Caco-2 (cell line): ENCODE data around the gene FBXL5. TPM values are rescaled to one million over a fixed set of nuclear protein-coding genes. Genes with fewer than 3 reads are reported as not detected.

Experiments used
- BruUV-seq: library from RNA; stranded (reverse); fragments of 400-500 nt; replicated peaks from 2 replicates; lab custom pipeline; 2021; lab: Mats Ljungman, UMichigan
- CTCF ChIA-PET: fragments of 300-600 bp; sonication (Branson Sonifier 250); formaldehyde crosslinking; loops from one replicate; lab custom pipeline; 2022; ENCODE audit warnings: antibody characterized with exemption; lab: Charles Lee
- POLR2A ChIA-PET: fragments of 300-600 bp; sonication (Branson Sonifier 250); formaldehyde crosslinking; loops from one replicate; lab custom pipeline; 2022; ENCODE audit warnings: antibody characterized with exemption; lab: Charles Lee
- DNase-seq, 2 experiments: peaks; one replicate each; pipeline versions ENCODE4 v3.0.0 to v3.0.0-alpha.2; 2020 to 2022
- H3K27me3 ChIP-seq: replicated peaks from 2 replicates; pipeline ENCODE4 v1.6.0; 2011; ENCODE audit warnings: low read length; ENCODE audit not compliant: control insufficient read depth, insufficient read depth
- H3K36me3 ChIP-seq: 2 replicates; pipeline ENCODE4 v1.5.1; 2011; ENCODE audit warnings: low read length; ENCODE audit not compliant: control insufficient read depth, insufficient read depth
- H3K4me1 ChIP-seq: fragments of 250-450 bp; sonication (Bioruptor Pico); 2 replicates; pipeline ENCODE4 v1.5.1; 2020; ENCODE audit warnings: mild to moderate bottlenecking
- H3K4me3 ChIP-seq: 2 replicates; pipeline ENCODE4 v1.5.1; 2011; ENCODE audit warnings: low read depth, mild to moderate bottlenecking, control low read depth, low read length
- H3K9me3 ChIP-seq: fragments of 250-450 bp; sonication (Bioruptor Pico); 2 replicates; pipeline ENCODE4 v1.5.1; 2020; ENCODE audit warnings: mild to moderate bottlenecking, moderate library complexity
- H3K27ac Mint-ChIP-seq: one replicate; pipeline ENCODE4 v1.8.0; 2022; ENCODE audit warnings: mixed read lengths; ENCODE audit not compliant: unreplicated experiment
- H3K27me3 Mint-ChIP-seq: one replicate; pipeline ENCODE4 v1.8.0; 2022; ENCODE audit warnings: mixed read lengths; ENCODE audit not compliant: insufficient read depth, unreplicated experiment
- H3K36me3 Mint-ChIP-seq: one replicate; pipeline ENCODE4 v1.8.0; 2022; ENCODE audit warnings: mild to moderate bottlenecking, mixed read lengths; ENCODE audit not compliant: insufficient read depth, unreplicated experiment
- H3K4me1 Mint-ChIP-seq: one replicate; pipeline ENCODE4 v1.8.0; 2022; ENCODE audit warnings: low read depth, mixed read lengths; ENCODE audit not compliant: unreplicated experiment
- H3K4me3 Mint-ChIP-seq: one replicate; pipeline ENCODE4 v1.8.0; 2022; ENCODE audit warnings: mild to moderate bottlenecking, moderate library complexity, mixed read lengths; ENCODE audit not compliant: unreplicated experiment
- H3K9me3 Mint-ChIP-seq: one replicate; pipeline ENCODE4 v1.8.0; 2022; ENCODE audit warnings: mixed read lengths; ENCODE audit not compliant: unreplicated experiment
- CTCF ChIP-seq, 2 experiments: fragments of 200-600 bp in 1 of 2; IDR thresholded peaks; 1 replicate in 1 of 2; 2 replicates in 1 of 2; pipeline versions ENCODE4 v1.5.1 to v1.8.0; 2011 to 2022; ENCODE audit warnings: antibody characterized with exemption in 1 of 2, control low read depth in 1 of 2, inconsistent platforms in 1 of 2, low read depth in 1 of 2, low read length in 1 of 2, mild to moderate bottlenecking in 1 of 2, moderate library complexity in 1 of 2; ENCODE audit not compliant: insufficient read depth in 1 of 2, severe bottlenecking in 1 of 2, unreplicated experiment in 1 of 2
- intact Hi-C: fragments of 100-400 bp; cut with micrococcal nuclease; formaldehyde crosslinking; loops from one replicate; pipeline ENCODE4 v1.10.0; 2022; ENCODE audit not compliant: unreplicated experiment
- total RNA-seq: library from RNA; stranded (reverse); gene quantifications from 2 replicates; pipeline ENCODE4 v1.2.3, GENCODE V29; 2022

Gene FBXL5
- total RNA-seq, 1 experiment from 2014 or later: 29.1 TPM

- no peaks in the 10 kb centered on the region for H3K27me3 ChIP-seq
- no peak overlapping the region for H3K4me3 ChIP-seq
- Mint-ChIP-seq H3K4me3 (no peak overlapping the region), H3K27me3 (no peaks in the 10 kb centered on the region), H3K36me3 (no peaks in the 10 kb centered on the region), H3K9me3 (no peaks in the 10 kb centered on the region), H3K27ac (no peak overlapping the region), H3K4me1 (no peaks in the 10 kb centered on the region)
- POLR2A ChIA-PET: no interaction called here
- BruUV-seq: no TSS peak
- TF ChIP-seq CTCF (IDR thresholded peaks at IDR 0.05; ENCODE audit: insufficient read depth in 1 of 2, low read depth in 1 of 2, low read length in 1 of 2, severe bottlenecking in 1 of 2, unreplicated experiment in 1 of 2): no peak
- H3K36me3 ChIP-seq: no peaks in the 10 kb centered on the region
- H3K4me1 ChIP-seq: no peaks in the 10 kb centered on the region
- CTCF ChIA-PET: no interaction called here
- H3K9me3 ChIP-seq: no peaks in the 10 kb centered on the region
- intact Hi-C loops: no loop called here
- DNase-seq: no peak
Measured at GRCh38 chr4:15592799-15593198, 62.4 kb downstream of the FBXL5 start.

DNA sequence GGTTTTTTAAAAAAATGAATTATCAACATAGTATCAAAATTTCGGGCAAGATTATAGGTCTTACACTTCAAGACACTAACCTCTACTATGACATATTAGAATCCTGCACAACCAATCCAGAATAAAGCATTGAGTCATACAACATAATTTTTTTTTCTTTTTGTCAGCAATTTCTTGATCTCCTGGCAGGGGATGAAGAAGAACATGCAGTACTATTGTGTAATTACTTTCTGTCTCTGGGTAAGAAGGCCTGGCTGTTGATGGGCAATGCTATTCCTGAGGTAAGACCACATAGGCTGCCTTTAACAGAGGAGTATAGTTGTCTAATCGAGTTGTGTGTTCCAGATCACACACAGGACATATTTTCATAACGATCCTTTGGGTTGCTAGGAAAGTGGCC lies 67.5 kb downstream of the FBXL5 start:
- no peaks in the 10 kb centered on the region for H3K27me3 Mint-ChIP-seq
- CTCF ChIA-PET: no interaction called here
- no peak overlapping the region for H3K4me3 Mint-ChIP-seq
- TF ChIP-seq CTCF (IDR thresholded peaks at IDR 0.05; ENCODE audit: insufficient read depth in 1 of 2, low read depth in 1 of 2, low read length in 1 of 2, severe bottlenecking in 1 of 2, unreplicated experiment in 1 of 2): no peak
- no peak overlapping the region for H3K27ac Mint-ChIP-seq
- H3K4me1 ChIP-seq: no peaks in the 10 kb centered on the region
- no peak for DNase-seq
- no peaks in the 10 kb centered on the region for H3K9me3 ChIP-seq
- no peaks in the 10 kb centered on the region for H3K27me3 ChIP-seq
- no peak overlapping the region for H3K4me3 ChIP-seq
- H3K9me3 Mint-ChIP-seq: no peaks in the 10 kb centered on the region
- POLR2A ChIA-PET: no interaction called here
- no TSS peak for BruUV-seq
- no peaks in the 10 kb centered on the region for H3K36me3 Mint-ChIP-seq
- intact Hi-C loops: no loop called here
- H3K4me1 Mint-ChIP-seq: no peaks in the 10 kb centered on the region
- H3K36me3 ChIP-seq: no peaks in the 10 kb centered on the region

GRCh38 chr4:15586066-15586465 lies 69.1 kb downstream of the FBXL5 start:
- H3K36me3 ChIP-seq: no peaks in the 10 kb centered on the region
- intact Hi-C loops: no loop called here
- Mint-ChIP-seq H3K27me3 (no peaks in the 10 kb centered on the region), H3K36me3 (no peaks in the 10 kb centered on the region), H3K4me3 (no peak overlapping the region), H3K27ac (no peak overlapping the region), H3K9me3 (no peaks in the 10 kb centered on the region), H3K4me1 (peaks cover 7% of the 10 kb centered on the region)
- no peaks in the 10 kb centered on the region for H3K4me1 ChIP-seq
- no TSS peak for BruUV-seq
- H3K27me3 ChIP-seq: no peaks in the 10 kb centered on the region
- no peak for DNase-seq
- POLR2A ChIA-PET: no interaction called here
- no peaks in the 10 kb centered on the region for H3K9me3 ChIP-seq
- no peak for TF ChIP-seq CTCF (IDR thresholded peaks at IDR 0.05; ENCODE audit: insufficient read depth in 1 of 2, low read depth in 1 of 2, low read length in 1 of 2, severe bottlenecking in 1 of 2, unreplicated experiment in 1 of 2)
- no peak overlapping the region for H3K4me3 ChIP-seq
- CTCF ChIA-PET: no interaction called here
